Measurements from ENCODE around the gene MAL. TPM values are rescaled to one million over a fixed set of nuclear protein-coding genes. Genes with fewer than 3 reads are reported as not detected.

The MAL gene
- polyA plus RNA-seq, 1 donor from 2014 or later = not detected

DNA sequence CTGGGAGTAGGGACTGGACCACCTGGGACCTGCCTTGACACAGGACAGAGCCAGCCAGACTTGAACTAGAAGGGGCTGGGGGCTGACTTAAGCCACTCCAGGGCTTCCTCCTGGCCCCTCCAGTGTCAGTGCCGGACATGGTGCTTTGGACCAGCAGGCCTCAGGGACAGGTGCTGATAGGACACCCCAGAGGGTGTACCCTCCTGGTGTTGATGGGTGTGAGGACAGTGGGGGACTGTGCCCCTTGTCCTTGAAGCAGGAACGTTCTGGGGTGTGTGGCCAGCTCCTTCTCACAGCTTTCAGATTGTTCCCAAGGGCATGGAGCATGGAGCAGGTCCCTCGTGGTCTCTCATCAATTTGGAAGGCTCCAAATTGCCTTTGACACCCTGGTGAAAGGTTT is 6.8 kb downstream of the MAL start:
- H3K4me3 ChIP-seq (ENCODE audit: low read length) = no peak overlapping the region
- no peak overlapping the region for H3K27ac ChIP-seq (ENCODE audit: low read length)
- H3F3A ChIP-seq (ENCODE audit: insufficient read depth, low read length, poor library complexity, severe bottlenecking) = no peaks in the 10 kb centered on the region
- no peak overlapping the region for H3K4me2 ChIP-seq (ENCODE audit: low read length)
- TF ChIP-seq TAF1 (IDR thresholded peaks at IDR 0.05; ENCODE audit: low read depth) (no peak), EP300 (conservative IDR thresholded peaks at IDR 0.05; ENCODE audit: poor library complexity, severe bottlenecking) (no peak), EZH2 (IDR thresholded peaks at IDR 0.05; ENCODE audit: borderline replicate concordance, insufficient read depth, low read length, poor library complexity, severe bottlenecking) (no peak)
- TF ChIP-seq, protein P1, sequence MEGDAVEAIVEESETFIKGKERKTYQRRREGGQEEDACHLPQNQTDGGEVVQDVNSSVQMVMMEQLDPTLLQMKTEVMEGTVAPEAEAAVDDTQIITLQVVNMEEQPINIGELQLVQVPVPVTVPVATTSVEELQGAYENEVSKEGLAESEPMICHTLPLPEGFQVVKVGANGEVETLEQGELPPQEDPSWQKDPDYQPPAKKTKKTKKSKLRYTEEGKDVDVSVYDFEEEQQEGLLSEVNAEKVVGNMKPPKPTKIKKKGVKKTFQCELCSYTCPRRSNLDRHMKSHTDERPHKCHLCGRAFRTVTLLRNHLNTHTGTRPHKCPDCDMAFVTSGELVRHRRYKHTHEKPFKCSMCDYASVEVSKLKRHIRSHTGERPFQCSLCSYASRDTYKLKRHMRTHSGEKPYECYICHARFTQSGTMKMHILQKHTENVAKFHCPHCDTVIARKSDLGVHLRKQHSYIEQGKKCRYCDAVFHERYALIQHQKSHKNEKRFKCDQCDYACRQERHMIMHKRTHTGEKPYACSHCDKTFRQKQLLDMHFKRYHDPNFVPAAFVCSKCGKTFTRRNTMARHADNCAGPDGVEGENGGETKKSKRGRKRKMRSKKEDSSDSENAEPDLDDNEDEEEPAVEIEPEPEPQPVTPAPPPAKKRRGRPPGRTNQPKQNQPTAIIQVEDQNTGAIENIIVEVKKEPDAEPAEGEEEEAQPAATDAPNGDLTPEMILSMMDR (IDR thresholded peaks at IDR 0.05; ENCODE audit: poor library complexity, severe bottlenecking) = no peak
- H3K79me2 ChIP-seq (replicated peaks; ENCODE audit: insufficient read depth, low read length) = no peaks in the 10 kb centered on the region
- H4K20me1 ChIP-seq (ENCODE audit: insufficient read depth) = no peaks in the 10 kb centered on the region
- H2AFZ ChIP-seq (ENCODE audit: low read depth, low read length) = no peak overlapping the region
- peaks cover 9% of the 10 kb centered on the region for H3K9me3 ChIP-seq (ENCODE audit: low read length)
- no peak overlapping the region for H3K9ac ChIP-seq (ENCODE audit: low read length)
- H3K36me3 ChIP-seq (ENCODE audit: insufficient read depth, low read length) = no peaks in the 10 kb centered on the region
- no peaks in the 10 kb centered on the region for H3K9me2 ChIP-seq (ENCODE audit: insufficient read depth, low read length)
- no peaks in the 10 kb centered on the region for H3K27me3 ChIP-seq (ENCODE audit: insufficient read depth, low read depth, low read length)

DNA sequence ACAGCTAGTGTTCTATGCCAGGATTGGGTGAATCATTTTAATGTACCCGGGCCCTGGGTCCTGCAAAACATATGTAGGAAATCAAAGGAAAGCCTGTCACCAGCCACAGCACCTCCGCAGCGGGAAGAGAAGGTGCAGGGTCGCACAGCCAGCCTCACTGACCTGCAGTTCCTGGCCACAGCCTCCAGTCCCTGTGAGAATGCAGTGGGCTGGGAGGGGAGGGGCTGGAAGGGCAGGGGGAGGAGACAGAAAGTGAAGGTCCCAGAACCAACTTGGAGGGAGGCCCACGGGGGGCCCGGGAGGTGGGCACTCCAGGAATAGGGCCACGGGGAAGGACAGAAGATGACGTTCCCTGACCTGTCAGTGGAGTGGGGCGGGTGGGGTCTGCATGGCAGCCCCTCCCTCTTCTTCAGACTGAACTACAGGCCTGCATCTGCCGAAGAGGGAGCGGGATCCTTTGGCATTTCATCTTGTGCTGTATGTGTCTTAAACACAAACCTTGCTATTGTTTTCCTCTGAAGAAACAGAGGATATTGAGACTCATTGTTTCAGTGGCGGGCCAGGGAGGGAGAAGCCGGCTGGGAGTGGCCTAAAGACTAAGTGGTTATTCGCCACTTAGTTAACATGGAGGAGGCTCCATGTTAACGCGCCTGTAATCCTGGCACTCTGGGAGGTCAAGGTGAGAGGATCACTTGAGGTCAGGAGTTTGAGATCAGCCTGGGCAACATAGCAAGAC is 7.5 kb downstream of the MAL start:
- peaks cover 12% of the 10 kb centered on the region for H3K9me3 ChIP-seq (ENCODE audit: low read length)
- no peaks in the 10 kb centered on the region for H3K27me3 ChIP-seq (ENCODE audit: insufficient read depth, low read depth, low read length)
- no peak overlapping the region for H3K27ac ChIP-seq (ENCODE audit: low read length)
- H3K36me3 ChIP-seq (ENCODE audit: insufficient read depth, low read length) = no peaks in the 10 kb centered on the region
- H3K4me2 ChIP-seq (ENCODE audit: low read length) = no peak overlapping the region
- H3K79me2 ChIP-seq (replicated peaks; ENCODE audit: insufficient read depth, low read length) = no peaks in the 10 kb centered on the region
- no peaks in the 10 kb centered on the region for H3K9me2 ChIP-seq (ENCODE audit: insufficient read depth, low read length)
- H3K4me3 ChIP-seq (ENCODE audit: low read length) = no peak overlapping the region
- no peaks in the 10 kb centered on the region for H4K20me1 ChIP-seq (ENCODE audit: insufficient read depth)
- no peaks in the 10 kb centered on the region for H3F3A ChIP-seq (ENCODE audit: insufficient read depth, low read length, poor library complexity, severe bottlenecking)
- no peak overlapping the region for H3K9ac ChIP-seq (ENCODE audit: low read length)
- H2AFZ ChIP-seq (ENCODE audit: low read depth, low read length) = no peak overlapping the region
- TF ChIP-seq SMC3 (conservative IDR thresholded peaks at IDR 0.05; ENCODE audit: poor library complexity) = no peak
- no peak for TF ChIP-seq RAD21 (conservative IDR thresholded peaks at IDR 0.05)

DNA sequence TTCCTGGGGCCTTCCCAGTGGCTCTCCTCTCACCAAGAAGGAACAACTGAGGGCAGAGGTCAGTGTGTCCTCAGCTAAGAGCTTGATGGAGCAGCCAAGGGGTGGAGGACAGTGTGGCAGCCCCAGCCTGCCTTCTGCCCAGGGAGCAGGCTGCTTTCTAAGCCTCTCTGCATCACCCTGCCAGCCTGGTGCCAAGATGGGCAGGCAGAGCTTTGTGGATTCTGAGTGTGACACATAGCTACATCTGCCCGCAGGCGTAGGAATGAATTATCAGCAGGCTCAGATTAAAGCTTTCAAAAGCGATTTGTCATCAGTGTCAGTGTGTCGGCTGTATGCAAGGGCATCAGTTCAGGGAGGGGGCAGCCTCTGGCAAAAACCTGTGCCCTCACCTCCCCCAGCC is 8.7 kb downstream of the MAL start:
- Histone ChIP-seq H3K4me3 (ENCODE audit: low read length) (no peak overlapping the region), H3K9ac (ENCODE audit: low read length) (no peak overlapping the region)

More for the DNA sequence above, 8.7 kb downstream of the MAL start:
- Histone ChIP-seq H2AFZ (ENCODE audit: low read depth, low read length) (no peak overlapping the region), H3K79me2 (replicated peaks; ENCODE audit: insufficient read depth, low read length) (no peaks in the 10 kb centered on the region), H3F3A (ENCODE audit: insufficient read depth, low read length, poor library complexity, severe bottlenecking) (no peaks in the 10 kb centered on the region), H3K27ac (ENCODE audit: low read length) (no peak overlapping the region), H4K20me1 (ENCODE audit: insufficient read depth) (no peaks in the 10 kb centered on the region), H3K4me2 (ENCODE audit: low read length) (no peak overlapping the region), H3K9me3 (ENCODE audit: low read length) (peaks cover 12% of the 10 kb centered on the region), H3K9me2 (ENCODE audit: insufficient read depth, low read length) (no peaks in the 10 kb centered on the region), H3K36me3 (ENCODE audit: insufficient read depth, low read length) (no peaks in the 10 kb centered on the region), H3K27me3 (ENCODE audit: insufficient read depth, low read depth, low read length) (no peaks in the 10 kb centered on the region)
- TF ChIP-seq, protein P1 (IDR thresholded peaks at IDR 0.05; ENCODE audit: poor library complexity, severe bottlenecking) = no peak
- no peak for TF ChIP-seq RAD21 (conservative IDR thresholded peaks at IDR 0.05)
- TF ChIP-seq SMC3 (conservative IDR thresholded peaks at IDR 0.05; ENCODE audit: poor library complexity) = no peak
- TF ChIP-seq POLR2AphosphoS5 (IDR thresholded peaks at IDR 0.05) = no peak
- no peak for TF ChIP-seq EZH2 (IDR thresholded peaks at IDR 0.05; ENCODE audit: borderline replicate concordance, insufficient read depth, low read length, poor library complexity, severe bottlenecking)
- TF ChIP-seq EP300 (conservative IDR thresholded peaks at IDR 0.05; ENCODE audit: poor library complexity, severe bottlenecking) = no peak
- TF ChIP-seq, protein P2, sequence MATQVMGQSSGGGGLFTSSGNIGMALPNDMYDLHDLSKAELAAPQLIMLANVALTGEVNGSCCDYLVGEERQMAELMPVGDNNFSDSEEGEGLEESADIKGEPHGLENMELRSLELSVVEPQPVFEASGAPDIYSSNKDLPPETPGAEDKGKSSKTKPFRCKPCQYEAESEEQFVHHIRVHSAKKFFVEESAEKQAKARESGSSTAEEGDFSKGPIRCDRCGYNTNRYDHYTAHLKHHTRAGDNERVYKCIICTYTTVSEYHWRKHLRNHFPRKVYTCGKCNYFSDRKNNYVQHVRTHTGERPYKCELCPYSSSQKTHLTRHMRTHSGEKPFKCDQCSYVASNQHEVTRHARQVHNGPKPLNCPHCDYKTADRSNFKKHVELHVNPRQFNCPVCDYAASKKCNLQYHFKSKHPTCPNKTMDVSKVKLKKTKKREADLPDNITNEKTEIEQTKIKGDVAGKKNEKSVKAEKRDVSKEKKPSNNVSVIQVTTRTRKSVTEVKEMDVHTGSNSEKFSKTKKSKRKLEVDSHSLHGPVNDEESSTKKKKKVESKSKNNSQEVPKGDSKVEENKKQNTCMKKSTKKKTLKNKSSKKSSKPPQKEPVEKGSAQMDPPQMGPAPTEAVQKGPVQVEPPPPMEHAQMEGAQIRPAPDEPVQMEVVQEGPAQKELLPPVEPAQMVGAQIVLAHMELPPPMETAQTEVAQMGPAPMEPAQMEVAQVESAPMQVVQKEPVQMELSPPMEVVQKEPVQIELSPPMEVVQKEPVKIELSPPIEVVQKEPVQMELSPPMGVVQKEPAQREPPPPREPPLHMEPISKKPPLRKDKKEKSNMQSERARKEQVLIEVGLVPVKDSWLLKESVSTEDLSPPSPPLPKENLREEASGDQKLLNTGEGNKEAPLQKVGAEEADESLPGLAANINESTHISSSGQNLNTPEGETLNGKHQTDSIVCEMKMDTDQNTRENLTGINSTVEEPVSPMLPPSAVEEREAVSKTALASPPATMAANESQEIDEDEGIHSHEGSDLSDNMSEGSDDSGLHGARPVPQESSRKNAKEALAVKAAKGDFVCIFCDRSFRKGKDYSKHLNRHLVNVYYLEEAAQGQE (IDR thresholded peaks at IDR 0.05; ENCODE audit: borderline replicate concordance) = no peak
- no peak for TF ChIP-seq TAF1 (IDR thresholded peaks at IDR 0.05; ENCODE audit: low read depth)
- no peak for TF ChIP-seq MXI1 (conservative IDR thresholded peaks at IDR 0.05; ENCODE audit: poor library complexity, severe bottlenecking)

Data from neural cell (in vitro differentiated cells).